Measurements from ENCODE around the gene ZNF263. TPM values are rescaled to one million over a fixed set of nuclear protein-coding genes. Genes with fewer than 3 reads are reported as not detected.
A peak's percentile ranks its signal among the peaks of the same experiment; 100 is the strongest.

ZNF263 gene
- total and polyA plus RNA-seq, 2 donors (not counting 1 experiment from before 2014, with no cell fraction given): 24.7 to 46.0 TPM

DNA sequence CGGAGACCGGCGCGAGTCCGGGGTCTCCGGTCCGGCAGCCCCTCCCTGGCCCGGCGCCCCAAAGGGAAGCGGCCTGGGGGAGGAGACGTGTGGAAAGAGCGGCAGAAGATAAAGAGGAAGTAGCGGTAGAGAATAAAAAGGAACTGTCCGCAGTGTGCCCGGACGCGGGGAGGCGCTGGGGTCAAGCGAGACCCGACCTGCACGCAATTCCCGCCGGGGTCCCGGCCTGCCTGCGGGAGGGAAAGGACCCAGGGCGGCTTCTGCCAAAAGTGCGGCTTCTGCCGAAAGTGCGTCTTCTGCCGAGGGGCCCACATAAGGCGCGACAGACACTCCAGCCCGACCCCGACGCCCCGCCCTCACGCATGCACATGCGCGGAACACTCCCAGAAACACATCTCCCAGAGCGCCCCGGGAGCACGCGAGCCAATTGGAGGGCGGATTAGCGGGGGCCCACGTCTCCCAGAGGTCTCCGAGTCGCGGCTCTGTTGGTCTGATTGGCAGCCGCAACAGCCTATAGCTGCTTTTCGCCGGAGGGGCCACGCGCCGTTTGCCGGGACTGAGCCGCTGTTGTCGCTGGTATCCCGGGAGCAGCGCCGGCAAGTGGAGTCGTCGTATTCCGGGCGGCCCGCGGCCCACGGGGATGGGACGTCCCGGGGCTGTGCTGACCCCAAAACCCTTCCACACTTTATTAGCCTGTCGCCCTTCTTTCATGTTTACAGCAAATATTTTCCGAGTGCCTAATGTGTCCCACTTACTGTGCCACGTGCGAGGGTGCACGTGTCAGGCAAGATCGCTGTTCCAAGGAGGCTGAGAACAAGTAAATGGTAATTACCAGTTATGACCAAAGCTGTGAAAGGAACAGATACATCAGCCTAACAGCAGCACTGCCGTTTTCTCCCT is 18.9 kb upstream of the ZNF263 start:
- H3K4me3 ChIP-seq (ENCODE audit: control extremely low read depth in 1 of 5, extremely low read depth in 1 of 5, insufficient read depth in 1 of 5, low read depth in 2 of 5, low read length in 4 of 5): peak overlapping the region; percentile 75 to 84 (median 78)
- Mint-ChIP-seq H3K27me3 (no peaks in the 10 kb centered on the region), H3K4me1 (peaks cover 28% of the 10 kb centered on the region), H3K9me3 (ENCODE audit: insufficient read depth) (no peaks in the 10 kb centered on the region), H3K4me3 (peak overlapping the region; percentile 92), H3K27ac (peak overlapping the region; percentile 95)
- TF ChIP-seq EZH2 (IDR thresholded peaks at IDR 0.05; ENCODE audit: borderline replicate concordance, insufficient read depth, low read depth, low read length, poor library complexity, severe bottlenecking): no peak
- TF ChIP-seq, protein P1, sequence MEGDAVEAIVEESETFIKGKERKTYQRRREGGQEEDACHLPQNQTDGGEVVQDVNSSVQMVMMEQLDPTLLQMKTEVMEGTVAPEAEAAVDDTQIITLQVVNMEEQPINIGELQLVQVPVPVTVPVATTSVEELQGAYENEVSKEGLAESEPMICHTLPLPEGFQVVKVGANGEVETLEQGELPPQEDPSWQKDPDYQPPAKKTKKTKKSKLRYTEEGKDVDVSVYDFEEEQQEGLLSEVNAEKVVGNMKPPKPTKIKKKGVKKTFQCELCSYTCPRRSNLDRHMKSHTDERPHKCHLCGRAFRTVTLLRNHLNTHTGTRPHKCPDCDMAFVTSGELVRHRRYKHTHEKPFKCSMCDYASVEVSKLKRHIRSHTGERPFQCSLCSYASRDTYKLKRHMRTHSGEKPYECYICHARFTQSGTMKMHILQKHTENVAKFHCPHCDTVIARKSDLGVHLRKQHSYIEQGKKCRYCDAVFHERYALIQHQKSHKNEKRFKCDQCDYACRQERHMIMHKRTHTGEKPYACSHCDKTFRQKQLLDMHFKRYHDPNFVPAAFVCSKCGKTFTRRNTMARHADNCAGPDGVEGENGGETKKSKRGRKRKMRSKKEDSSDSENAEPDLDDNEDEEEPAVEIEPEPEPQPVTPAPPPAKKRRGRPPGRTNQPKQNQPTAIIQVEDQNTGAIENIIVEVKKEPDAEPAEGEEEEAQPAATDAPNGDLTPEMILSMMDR (IDR thresholded peaks at IDR 0.05): peak; percentile 54
- H3K27ac ChIP-seq (ENCODE audit: low read length in 2 of 2): peak overlapping the region; percentile 85 to 86
- ATAC-seq (ENCODE audit: low read depth) (peak; percentile 86), DNase-seq (peak; percentile 97)
- intact Hi-C loops (cut with micrococcal nuclease): loop anchor here (1.0 to 10.0 kb wide), 7 partner anchors 19 to 1350 kb away; partner anchors contain the start of genes TIGD7, UBALD1, ZNF174 and ZNF200
- peaks cover 11% of the 10 kb centered on the region for H4K20me1 ChIP-seq (ENCODE audit: control insufficient read depth, insufficient read depth, low read length, poor library complexity, severe bottlenecking)
- peaks cover 2 to 10% (median 2%) of the 10 kb centered on the region in 3 donors for H3K9me3 ChIP-seq (ENCODE audit: control extremely low read depth in 1 of 3, control insufficient read depth in 2 of 3, insufficient read depth in 1 of 3, low read length in 2 of 3)
- H3K4me1 ChIP-seq (ENCODE audit: control insufficient read depth in 2 of 2, insufficient read depth in 2 of 2, low read length in 2 of 2): peaks cover 9 to 18% of the 10 kb centered on the region in 2 donors
- ChIA-PET POLR2A (interaction anchor here (0.6 to 2.0 kb wide), 8 partner anchors 10 to 193 kb away, joined by 3 to 16 read pairs (median 5); partner anchors contain the start of genes ZNF174, ZNF263 and ZSCAN32), CTCF (interaction anchor here (0.6 to 3.5 kb wide), 4 partner anchors 19 to 193 kb away, joined by 3 to 17 read pairs (median 3); partner anchors contain the start of gene ZNF263)
- H3K27me3 ChIP-seq (replicated peaks in 1 of 4; ENCODE audit: control extremely low read depth in 1 of 4, control insufficient read depth in 3 of 4, insufficient read depth in 4 of 4, low read length in 3 of 4): no peaks in the 10 kb centered on the region
- peaks cover 29% of the 10 kb centered on the region for H3K79me2 ChIP-seq (ENCODE audit: control insufficient read depth, insufficient read depth, low read length)
- peak overlapping the region; percentile 73 for H3K4me2 ChIP-seq (replicated peaks; ENCODE audit: low read depth, low read length, poor library complexity, severe bottlenecking)
- H3K36me3 ChIP-seq (replicated peaks in 1 of 2; ENCODE audit: control extremely low read depth in 1 of 2, control insufficient read depth in 1 of 2, extremely low read depth in 1 of 2, insufficient read depth in 2 of 2, low read length in 1 of 2): peaks cover 0 to 17% of the 10 kb centered on the region in 2 experiments
- WGBS (ENCODE audit: insufficient coverage): 0% methylated on average over 75 of the region's 77 CpGs
- peak overlapping the region; percentile 78 for H2AFZ ChIP-seq (ENCODE audit: insufficient read depth, low read depth, low read length, poor library complexity, severe bottlenecking)
- peak overlapping the region; percentile 84 for H3K9ac ChIP-seq (ENCODE audit: low read length)
